ENCODE results near the gene IPPK. TPM values are rescaled to one million over a fixed set of nuclear protein-coding genes. Genes with fewer than 3 reads are reported as not detected.

Gene IPPK
- total RNA-seq, 1 experiment from 2014 or later, result 15.4 TPM

DNA sequence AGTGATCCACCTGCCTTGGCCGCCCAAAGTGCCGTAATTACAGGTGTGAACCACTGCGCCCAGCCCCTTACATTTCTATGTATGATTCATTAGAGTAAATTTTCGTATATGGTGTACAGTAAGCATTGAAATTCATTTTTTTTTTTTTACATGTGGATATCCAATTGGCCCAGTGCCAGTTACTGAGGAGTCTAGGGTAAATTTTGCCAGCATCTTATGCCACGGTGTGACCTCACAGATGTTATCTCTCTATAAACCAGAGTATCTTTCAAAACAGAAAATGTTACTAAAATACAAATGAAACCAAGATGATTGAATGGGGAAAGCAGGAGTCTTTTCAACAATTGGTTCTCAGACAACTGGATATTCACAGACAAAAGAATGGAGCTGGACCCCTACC lies 64.7 kb downstream of the IPPK start:
- no TSS peak for BruUV-seq (replicated peaks)
- no peaks in the 10 kb centered on the region for H3K4me1 ChIP-seq (ENCODE audit: control insufficient read depth in 1 of 2, insufficient read depth in 2 of 2, low read length in 2 of 2)
- no peak overlapping the region for H3K27ac ChIP-seq (ENCODE audit: low read depth, low read length)
- TF ChIP-seq ELF1 (IDR thresholded peaks at IDR 0.05; ENCODE audit: borderline replicate concordance, low read depth) (no peak), FOSL1 (IDR thresholded peaks at IDR 0.05; ENCODE audit: low read depth) (no peak), CEBPB (IDR thresholded peaks at IDR 0.05; ENCODE audit: low read depth) (no peak), POLR2AphosphoS5 (IDR thresholded peaks at IDR 0.05; ENCODE audit: low read depth, low read length) (no peak), SIN3A (IDR thresholded peaks at IDR 0.05; ENCODE audit: low read depth) (no peak), CTCF (IDR thresholded peaks at IDR 0.05 in 2 of 3, conservative IDR thresholded peaks at IDR 0.05 in 1 of 3; ENCODE audit: borderline replicate concordance in 1 of 3, insufficient read depth in 1 of 3, low read depth in 2 of 3, low read length in 2 of 3) (no peak), EZH2 (IDR thresholded peaks at IDR 0.05) (no peak), CBX3 (IDR thresholded peaks at IDR 0.05; ENCODE audit: low read depth) (no peak), RAD21 (IDR thresholded peaks at IDR 0.05; ENCODE audit: low read depth) (no peak), YY1 (IDR thresholded peaks at IDR 0.05; ENCODE audit: extremely low read depth, insufficient replicate concordance, low read depth, low read length) (no peak), ZFX (IDR thresholded peaks at IDR 0.05) (no peak), TCF7L2 (IDR thresholded peaks at IDR 0.05; ENCODE audit: borderline replicate concordance, extremely low read depth, insufficient read depth, insufficient read length) (no peak), POLR2A (IDR thresholded peaks at IDR 0.05; ENCODE audit: borderline replicate concordance, extremely low read depth, insufficient read depth, insufficient read length) (no peak), SRF (IDR thresholded peaks at IDR 0.05; ENCODE audit: low read depth) (no peak)
- TF ChIP-seq, protein P1, sequence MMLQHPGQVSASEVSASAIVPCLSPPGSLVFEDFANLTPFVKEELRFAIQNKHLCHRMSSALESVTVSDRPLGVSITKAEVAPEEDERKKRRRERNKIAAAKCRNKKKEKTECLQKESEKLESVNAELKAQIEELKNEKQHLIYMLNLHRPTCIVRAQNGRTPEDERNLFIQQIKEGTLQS (IDR thresholded peaks at IDR 0.05), result no peak
- TF ChIP-seq, protein P2, sequence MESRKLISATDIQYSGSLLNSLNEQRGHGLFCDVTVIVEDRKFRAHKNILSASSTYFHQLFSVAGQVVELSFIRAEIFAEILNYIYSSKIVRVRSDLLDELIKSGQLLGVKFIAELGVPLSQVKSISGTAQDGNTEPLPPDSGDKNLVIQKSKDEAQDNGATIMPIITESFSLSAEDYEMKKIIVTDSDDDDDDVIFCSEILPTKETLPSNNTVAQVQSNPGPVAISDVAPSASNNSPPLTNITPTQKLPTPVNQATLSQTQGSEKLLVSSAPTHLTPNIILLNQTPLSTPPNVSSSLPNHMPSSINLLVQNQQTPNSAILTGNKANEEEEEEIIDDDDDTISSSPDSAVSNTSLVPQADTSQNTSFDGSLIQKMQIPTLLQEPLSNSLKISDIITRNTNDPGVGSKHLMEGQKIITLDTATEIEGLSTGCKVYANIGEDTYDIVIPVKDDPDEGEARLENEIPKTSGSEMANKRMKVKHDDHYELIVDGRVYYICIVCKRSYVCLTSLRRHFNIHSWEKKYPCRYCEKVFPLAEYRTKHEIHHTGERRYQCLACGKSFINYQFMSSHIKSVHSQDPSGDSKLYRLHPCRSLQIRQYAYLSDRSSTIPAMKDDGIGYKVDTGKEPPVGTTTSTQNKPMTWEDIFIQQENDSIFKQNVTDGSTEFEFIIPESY (IDR thresholded peaks at IDR 0.05; ENCODE audit: extremely low read depth, insufficient replicate concordance, low read length), result no peak
- TF ChIP-seq, protein P3, sequence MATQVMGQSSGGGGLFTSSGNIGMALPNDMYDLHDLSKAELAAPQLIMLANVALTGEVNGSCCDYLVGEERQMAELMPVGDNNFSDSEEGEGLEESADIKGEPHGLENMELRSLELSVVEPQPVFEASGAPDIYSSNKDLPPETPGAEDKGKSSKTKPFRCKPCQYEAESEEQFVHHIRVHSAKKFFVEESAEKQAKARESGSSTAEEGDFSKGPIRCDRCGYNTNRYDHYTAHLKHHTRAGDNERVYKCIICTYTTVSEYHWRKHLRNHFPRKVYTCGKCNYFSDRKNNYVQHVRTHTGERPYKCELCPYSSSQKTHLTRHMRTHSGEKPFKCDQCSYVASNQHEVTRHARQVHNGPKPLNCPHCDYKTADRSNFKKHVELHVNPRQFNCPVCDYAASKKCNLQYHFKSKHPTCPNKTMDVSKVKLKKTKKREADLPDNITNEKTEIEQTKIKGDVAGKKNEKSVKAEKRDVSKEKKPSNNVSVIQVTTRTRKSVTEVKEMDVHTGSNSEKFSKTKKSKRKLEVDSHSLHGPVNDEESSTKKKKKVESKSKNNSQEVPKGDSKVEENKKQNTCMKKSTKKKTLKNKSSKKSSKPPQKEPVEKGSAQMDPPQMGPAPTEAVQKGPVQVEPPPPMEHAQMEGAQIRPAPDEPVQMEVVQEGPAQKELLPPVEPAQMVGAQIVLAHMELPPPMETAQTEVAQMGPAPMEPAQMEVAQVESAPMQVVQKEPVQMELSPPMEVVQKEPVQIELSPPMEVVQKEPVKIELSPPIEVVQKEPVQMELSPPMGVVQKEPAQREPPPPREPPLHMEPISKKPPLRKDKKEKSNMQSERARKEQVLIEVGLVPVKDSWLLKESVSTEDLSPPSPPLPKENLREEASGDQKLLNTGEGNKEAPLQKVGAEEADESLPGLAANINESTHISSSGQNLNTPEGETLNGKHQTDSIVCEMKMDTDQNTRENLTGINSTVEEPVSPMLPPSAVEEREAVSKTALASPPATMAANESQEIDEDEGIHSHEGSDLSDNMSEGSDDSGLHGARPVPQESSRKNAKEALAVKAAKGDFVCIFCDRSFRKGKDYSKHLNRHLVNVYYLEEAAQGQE (IDR thresholded peaks at IDR 0.05; ENCODE audit: low read depth), result no peak
- TF ChIP-seq, protein P4, sequence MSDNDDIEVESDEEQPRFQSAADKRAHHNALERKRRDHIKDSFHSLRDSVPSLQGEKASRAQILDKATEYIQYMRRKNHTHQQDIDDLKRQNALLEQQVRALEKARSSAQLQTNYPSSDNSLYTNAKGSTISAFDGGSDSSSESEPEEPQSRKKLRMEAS (IDR thresholded peaks at IDR 0.05), result no peak
- intact Hi-C loops (cut with micrococcal nuclease), result no loop called here
- no peak overlapping the region for H3K4me2 ChIP-seq (ENCODE audit: low read length)
- H3K9ac ChIP-seq (ENCODE audit: low read length), result no peak overlapping the region
- no peak overlapping the region for H2AFZ ChIP-seq (ENCODE audit: low read depth, low read length, poor library complexity, severe bottlenecking)
- H3K36me3 ChIP-seq (ENCODE audit: control insufficient read depth in 1 of 2, insufficient read depth in 2 of 2, low read length in 2 of 2), result no peaks in the 10 kb centered on the region
- DNase-seq (ENCODE audit: low read depth, low spot score) (no peak), ATAC-seq (no peak)
- H3K79me2 ChIP-seq (ENCODE audit: insufficient read depth, low read length), result no peaks in the 10 kb centered on the region
- no peaks in the 10 kb centered on the region for H4K20me1 ChIP-seq (ENCODE audit: insufficient read depth)
- no peaks in the 10 kb centered on the region for H3K9me2 ChIP-seq (ENCODE audit: insufficient read depth)
- CTCF ChIA-PET, result no interaction called here
- no peaks in the 10 kb centered on the region for H3K9me3 ChIP-seq (ENCODE audit: control insufficient read depth in 1 of 2, insufficient read depth in 1 of 2, low read depth in 1 of 2, low read length in 2 of 2)
- POLR2A ChIA-PET, result no interaction called here
- no peak overlapping the region for H3K4me3 ChIP-seq (replicated peaks in 1 of 2; ENCODE audit: low read depth in 1 of 2, low read length in 2 of 2)
- no peaks in the 10 kb centered on the region for H3K27me3 ChIP-seq (ENCODE audit: insufficient read depth, low read length)
- RAD21 ChIA-PET (ENCODE audit: low non-redundant PET in 1 of 2, low total read pairs in 2 of 2, uncharacterized antibody in 2 of 2, unreplicated experiment in 2 of 2), result no interaction called here

Data from HCT116 (cell line).